Effector memory CD4-positive, alpha-beta T cell (primary cell): ENCODE results near the gene POU5F1.

Source experiments
- DNase-seq, 3 donors: peaks; one replicate each; pipeline ENCODE4 v3.0.0-alpha.2; 2020
- H3K27ac ChIP-seq: 2 replicates; pipeline ENCODE4 v1.7.0; 2013; ENCODE audit warnings: mild to moderate bottlenecking, low read length, moderate library complexity; ENCODE audit not compliant: insufficient read depth, poor library complexity, severe bottlenecking
- H3K27me3 ChIP-seq: replicated peaks from 2 replicates; pipeline ENCODE4 v1.7.0; 2013; ENCODE audit warnings: mild to moderate bottlenecking, low read length; ENCODE audit not compliant: insufficient read depth, control insufficient read depth, poor library complexity, severe bottlenecking
- H3K36me3 ChIP-seq: 2 replicates; pipeline ENCODE4 v1.7.0; 2013; ENCODE audit warnings: mild to moderate bottlenecking, low read length, moderate library complexity; ENCODE audit not compliant: control insufficient read depth, insufficient read depth
- H3K4me1 ChIP-seq: 2 replicates; pipeline ENCODE4 v1.7.0; 2013; ENCODE audit warnings: low read length, mild to moderate bottlenecking; ENCODE audit not compliant: control insufficient read depth, insufficient read depth, poor library complexity, severe bottlenecking
- H3K4me3 ChIP-seq: 2 replicates; pipeline ENCODE4 v1.7.0; 2013; ENCODE audit warnings: low read length, low read depth, mild to moderate bottlenecking; ENCODE audit not compliant: insufficient read depth, poor library complexity, severe bottlenecking
- H3K9me3 ChIP-seq: 2 replicates; pipeline ENCODE4 v1.7.0; 2013; ENCODE audit warnings: mild to moderate bottlenecking, low read length, moderate library complexity; ENCODE audit not compliant: control insufficient read depth

Gene POU5F1

GRCh38 chr6:31129130-31129529 lies 41.4 kb downstream of the POU5F1 start:
- Histone ChIP-seq H3K4me3 (no peak overlapping the region), H3K9me3 (no peaks in the 10 kb centered on the region), H3K36me3 (no peaks in the 10 kb centered on the region), H3K27ac (no peak overlapping the region), H3K4me1 (no peaks in the 10 kb centered on the region), H3K27me3 (no peaks in the 10 kb centered on the region)
- DNase-seq: no peak

GRCh38 chr6:31128093-31128676 lies 42.3 kb downstream of the POU5F1 start:
- DNase-seq: peak; percentile 30 to 59 (median 43)
- H3K27ac ChIP-seq: no peak overlapping the region
- no peaks in the 10 kb centered on the region for H3K4me1 ChIP-seq
- H3K4me3 ChIP-seq: no peak overlapping the region
- no peaks in the 10 kb centered on the region for H3K9me3 ChIP-seq
- H3K36me3 ChIP-seq: no peaks in the 10 kb centered on the region
- no peaks in the 10 kb centered on the region for H3K27me3 ChIP-seq

- Histone ChIP-seq H3K27me3 (no peaks in the 10 kb centered on the region), H3K4me3 (no peak overlapping the region), H3K36me3 (no peaks in the 10 kb centered on the region), H3K27ac (no peak overlapping the region), H3K9me3 (no peaks in the 10 kb centered on the region), H3K4me1 (no peaks in the 10 kb centered on the region)
- no peak for DNase-seq
Observed at GRCh38 chr6:31126396-31127175, 43.9 kb downstream of the POU5F1 start.

GRCh38 chr6:31125586-31126363 lies 44.7 kb downstream of the POU5F1 start:
- DNase-seq: no peak
- Histone ChIP-seq H3K36me3 (no peaks in the 10 kb centered on the region), H3K27ac (no peak overlapping the region), H3K4me3 (no peak overlapping the region), H3K27me3 (no peaks in the 10 kb centered on the region), H3K9me3 (no peaks in the 10 kb centered on the region), H3K4me1 (no peaks in the 10 kb centered on the region)

GRCh38 chr6:31125162-31125561 lies 45.3 kb downstream of the POU5F1 start:
- no peaks in the 10 kb centered on the region for H3K27me3 ChIP-seq
- no peak for DNase-seq
- no peaks in the 10 kb centered on the region for H3K4me1 ChIP-seq
- no peak overlapping the region for H3K4me3 ChIP-seq
- H3K36me3 ChIP-seq: no peaks in the 10 kb centered on the region
- H3K9me3 ChIP-seq: no peaks in the 10 kb centered on the region
- H3K27ac ChIP-seq: no peak overlapping the region

GRCh38 chr6:31122791-31123706 lies 47.4 kb downstream of the POU5F1 start:
- Histone ChIP-seq H3K27ac (no peak overlapping the region), H3K4me3 (no peak overlapping the region), H3K36me3 (no peaks in the 10 kb centered on the region), H3K9me3 (no peaks in the 10 kb centered on the region), H3K27me3 (no peaks in the 10 kb centered on the region), H3K4me1 (no peaks in the 10 kb centered on the region)
- DNase-seq: no peak

GRCh38 chr6:31121131-31121790 lies 49.2 kb downstream of the POU5F1 start:
- no peak overlapping the region for H3K27ac ChIP-seq
- H3K4me1 ChIP-seq: no peaks in the 10 kb centered on the region

GRCh38 chr6:31120151-31120915 lies 50.1 kb downstream of the POU5F1 start, which contains the start of gene CDSN:
CDSN (minus strand) TSS chr6:31120446; CDS start chr6:31120419, 27 bp downstream.
- Histone ChIP-seq H3K27ac (no peak within 1 kb of the TSS), H3K36me3 (no peaks in the 10 kb centered on the region), H3K27me3 (no peaks in the 10 kb centered on the region), H3K4me1 (no peaks in the 10 kb centered on the region), H3K4me3 (no peak within 1 kb of the TSS), H3K9me3 (no peaks in the 10 kb centered on the region)
- DNase-seq: no peak

More at GRCh38 chr6:31121131-31121790, 49.2 kb downstream of the POU5F1 start:
- H3K27me3 ChIP-seq: no peaks in the 10 kb centered on the region
- no peak overlapping the region for H3K4me3 ChIP-seq
- no peaks in the 10 kb centered on the region for H3K9me3 ChIP-seq
- no peaks in the 10 kb centered on the region for H3K36me3 ChIP-seq
- DNase-seq: no peak
